ENCODE results near the gene KRTAP19-6.

The KRTAP19-6 gene

GRCh38 chr21:30502041-30502440 is 39.6 kb downstream of the KRTAP19-6 start, which contains the start of gene KRTAP19-5:
Gene KRTAP19-5 (minus strand): TSS chr21:30502141. CDS start chr21:30502090, 51 bp downstream.
- no peak for TF ChIP-seq ZNF274 (IDR thresholded peaks at IDR 0.05; ENCODE audit: low read depth, low read length)

GRCh38 chr21:30497065-30497464 is 44.6 kb downstream of the KRTAP19-6 start, which contains the start of gene KRTAP19-4:
Gene KRTAP19-4 (minus strand): TSS chr21:30497165. CDS start chr21:30497110, 55 bp downstream.
- TF ChIP-seq ZNF274 (IDR thresholded peaks at IDR 0.05; ENCODE audit: low read depth, low read length), result no peak
- no peak within 1 kb of the TSS for H3K4me3 ChIP-seq (ENCODE audit: low read length)

More at GRCh38 chr21:30502041-30502440, 39.6 kb downstream of the KRTAP19-6 start, which contains the start of gene KRTAP19-5:
- H3K4me3 ChIP-seq (ENCODE audit: low read length), result no peak within 1 kb of the TSS

GRCh38 chr21:30491963-30492428 is 49.7 kb downstream of the KRTAP19-6 start, which contains the start of gene KRTAP19-3:
Gene KRTAP19-3 (minus strand): TSS chr21:30492013. CDS start chr21:30491957, 56 bp downstream.
- TF ChIP-seq ZNF274 (IDR thresholded peaks at IDR 0.05; ENCODE audit: low read depth, low read length), result no peak
- no peak within 1 kb of the TSS for H3K4me3 ChIP-seq (ENCODE audit: low read length)
